Measurements from ENCODE around the gene MCC.

DNA sequence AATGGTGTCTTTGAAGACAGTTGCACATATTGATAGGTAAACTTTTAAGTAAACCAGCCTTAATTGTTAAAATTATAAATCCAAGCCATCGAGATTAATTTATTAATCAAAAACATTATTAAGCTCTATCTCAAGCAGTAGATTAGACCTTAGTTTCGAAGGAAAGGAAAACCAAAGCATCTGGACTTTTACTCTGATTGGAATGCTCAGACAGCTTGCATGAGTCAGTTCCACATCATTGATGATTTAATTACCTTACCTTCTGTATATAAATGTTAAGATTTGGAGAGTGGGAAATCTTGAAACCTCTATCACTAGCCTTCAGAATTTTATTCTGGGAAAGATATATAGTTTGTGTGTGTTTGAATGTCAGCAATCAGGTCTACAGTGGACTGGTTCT is 487.8 kb downstream of the MCC start:
- TF ChIP-seq, protein P1, sequence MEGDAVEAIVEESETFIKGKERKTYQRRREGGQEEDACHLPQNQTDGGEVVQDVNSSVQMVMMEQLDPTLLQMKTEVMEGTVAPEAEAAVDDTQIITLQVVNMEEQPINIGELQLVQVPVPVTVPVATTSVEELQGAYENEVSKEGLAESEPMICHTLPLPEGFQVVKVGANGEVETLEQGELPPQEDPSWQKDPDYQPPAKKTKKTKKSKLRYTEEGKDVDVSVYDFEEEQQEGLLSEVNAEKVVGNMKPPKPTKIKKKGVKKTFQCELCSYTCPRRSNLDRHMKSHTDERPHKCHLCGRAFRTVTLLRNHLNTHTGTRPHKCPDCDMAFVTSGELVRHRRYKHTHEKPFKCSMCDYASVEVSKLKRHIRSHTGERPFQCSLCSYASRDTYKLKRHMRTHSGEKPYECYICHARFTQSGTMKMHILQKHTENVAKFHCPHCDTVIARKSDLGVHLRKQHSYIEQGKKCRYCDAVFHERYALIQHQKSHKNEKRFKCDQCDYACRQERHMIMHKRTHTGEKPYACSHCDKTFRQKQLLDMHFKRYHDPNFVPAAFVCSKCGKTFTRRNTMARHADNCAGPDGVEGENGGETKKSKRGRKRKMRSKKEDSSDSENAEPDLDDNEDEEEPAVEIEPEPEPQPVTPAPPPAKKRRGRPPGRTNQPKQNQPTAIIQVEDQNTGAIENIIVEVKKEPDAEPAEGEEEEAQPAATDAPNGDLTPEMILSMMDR (IDR thresholded peaks at IDR 0.05), result no peak
- TF ChIP-seq, protein P2, sequence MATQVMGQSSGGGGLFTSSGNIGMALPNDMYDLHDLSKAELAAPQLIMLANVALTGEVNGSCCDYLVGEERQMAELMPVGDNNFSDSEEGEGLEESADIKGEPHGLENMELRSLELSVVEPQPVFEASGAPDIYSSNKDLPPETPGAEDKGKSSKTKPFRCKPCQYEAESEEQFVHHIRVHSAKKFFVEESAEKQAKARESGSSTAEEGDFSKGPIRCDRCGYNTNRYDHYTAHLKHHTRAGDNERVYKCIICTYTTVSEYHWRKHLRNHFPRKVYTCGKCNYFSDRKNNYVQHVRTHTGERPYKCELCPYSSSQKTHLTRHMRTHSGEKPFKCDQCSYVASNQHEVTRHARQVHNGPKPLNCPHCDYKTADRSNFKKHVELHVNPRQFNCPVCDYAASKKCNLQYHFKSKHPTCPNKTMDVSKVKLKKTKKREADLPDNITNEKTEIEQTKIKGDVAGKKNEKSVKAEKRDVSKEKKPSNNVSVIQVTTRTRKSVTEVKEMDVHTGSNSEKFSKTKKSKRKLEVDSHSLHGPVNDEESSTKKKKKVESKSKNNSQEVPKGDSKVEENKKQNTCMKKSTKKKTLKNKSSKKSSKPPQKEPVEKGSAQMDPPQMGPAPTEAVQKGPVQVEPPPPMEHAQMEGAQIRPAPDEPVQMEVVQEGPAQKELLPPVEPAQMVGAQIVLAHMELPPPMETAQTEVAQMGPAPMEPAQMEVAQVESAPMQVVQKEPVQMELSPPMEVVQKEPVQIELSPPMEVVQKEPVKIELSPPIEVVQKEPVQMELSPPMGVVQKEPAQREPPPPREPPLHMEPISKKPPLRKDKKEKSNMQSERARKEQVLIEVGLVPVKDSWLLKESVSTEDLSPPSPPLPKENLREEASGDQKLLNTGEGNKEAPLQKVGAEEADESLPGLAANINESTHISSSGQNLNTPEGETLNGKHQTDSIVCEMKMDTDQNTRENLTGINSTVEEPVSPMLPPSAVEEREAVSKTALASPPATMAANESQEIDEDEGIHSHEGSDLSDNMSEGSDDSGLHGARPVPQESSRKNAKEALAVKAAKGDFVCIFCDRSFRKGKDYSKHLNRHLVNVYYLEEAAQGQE (IDR thresholded peaks at IDR 0.05; ENCODE audit: insufficient read depth in 1 of 2, low read depth in 2 of 2, low read length in 1 of 2), result no peak
- TF ChIP-seq SIN3A (IDR thresholded peaks at IDR 0.05; ENCODE audit: borderline replicate concordance, insufficient read depth, low read depth, low read length) (no peak), POLR2AphosphoS5 (IDR thresholded peaks at IDR 0.05; ENCODE audit: low read depth, low read length) (no peak), TCF7L2 (IDR thresholded peaks at IDR 0.05; ENCODE audit: low read depth, low read length) (no peak)

Data from Panc1 (cell line).